Neutrophil (primary cell): Measurements from ENCODE around the gene TMEM242.

Source experiments
- H3K27ac ChIP-seq: fragments of 200-600 bp; sonication (generic); 2 replicates; pipeline ENCODE4 v1.5.1; 2016; ENCODE audit warnings: mild to moderate bottlenecking, moderate library complexity
- H3K27me3 ChIP-seq: fragments of 200-600 bp; sonication (generic); 2 replicates; pipeline ENCODE4 v1.6.0; 2016; ENCODE audit warnings: mild to moderate bottlenecking
- H3K36me3 ChIP-seq: fragments of 200-600 bp; sonication (generic); 2 replicates; pipeline ENCODE4 v1.5.1; 2017
- H3K4me1 ChIP-seq, 2 experiments: fragments of 200-600 bp in 1 of 2; sonication (generic) in 1 of 2; 1 replicate in 1 of 2; 2 replicates in 1 of 2; pipeline versions ENCODE4 v1.5.1 to v1.6.1; 2013 to 2016; ENCODE audit warnings: low read depth in 1 of 2, low read length in 1 of 2, mild to moderate bottlenecking in 1 of 2, moderate library complexity in 1 of 2; ENCODE audit not compliant: control insufficient read depth in 1 of 2, insufficient read depth in 1 of 2
- H3K4me3 ChIP-seq, 2 experiments: fragments of 200-600 bp in 1 of 2; sonication (generic) in 1 of 2; 1 replicate in 1 of 2; 2 replicates in 1 of 2; pipeline ENCODE4 v1.5.1; 2013 to 2016; ENCODE audit warnings: low read depth in 1 of 2, low read length in 1 of 2, mild to moderate bottlenecking in 1 of 2, moderate library complexity in 1 of 2
- H3K9me3 ChIP-seq: fragments of 200-600 bp; sonication (generic); 2 replicates; pipeline ENCODE4 v1.5.1; 2016
- CTCF ChIP-seq: fragments of 200-600 bp; sonication (generic); IDR thresholded peaks from 2 replicates; pipeline ENCODE4 v1.5.1; 2016; ENCODE audit warnings: antibody characterized with exemption

Gene TMEM242

GRCh38 chr6:157364705-157365104 lies 41.4 kb upstream of the TMEM242 start:
- no peaks in the 10 kb centered on the region for H3K4me1 ChIP-seq
- no peak overlapping the region for H3K27ac ChIP-seq
- H3K27me3 ChIP-seq = no peaks in the 10 kb centered on the region
- no peak overlapping the region for H3K4me3 ChIP-seq
- no peak for TF ChIP-seq CTCF
- no peaks in the 10 kb centered on the region for H3K36me3 ChIP-seq
- H3K9me3 ChIP-seq = no peaks in the 10 kb centered on the region

GRCh38 chr6:157361886-157362285 lies 38.6 kb upstream of the TMEM242 start:
- Histone ChIP-seq H3K4me3 (no peak overlapping the region), H3K9me3 (no peaks in the 10 kb centered on the region), H3K27me3 (no peaks in the 10 kb centered on the region), H3K27ac (no peak overlapping the region), H3K4me1 (no peaks in the 10 kb centered on the region), H3K36me3 (no peaks in the 10 kb centered on the region)
- TF ChIP-seq CTCF = no peak

DNA sequence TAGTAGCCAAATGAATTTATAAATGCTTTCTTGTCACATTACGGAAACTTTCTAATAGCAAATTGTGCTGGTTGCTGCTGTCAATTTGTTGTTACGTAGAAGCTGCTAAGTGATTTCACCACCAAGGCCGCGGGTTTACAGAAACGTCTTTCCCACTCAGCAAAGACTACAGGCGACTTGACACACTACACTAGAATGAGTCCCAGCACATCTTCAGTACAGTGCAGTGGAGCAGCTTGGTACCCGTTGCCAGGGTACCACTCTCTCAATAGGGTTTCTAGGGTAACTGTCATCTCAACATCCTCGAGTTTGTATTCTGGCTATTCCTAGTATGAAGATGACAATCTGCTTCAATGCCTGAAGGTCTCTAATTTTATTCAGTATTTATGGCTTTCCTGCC lies 35.0 kb upstream of the TMEM242 start:
- H3K36me3 ChIP-seq = no peaks in the 10 kb centered on the region
- H3K9me3 ChIP-seq = no peaks in the 10 kb centered on the region
- no peak overlapping the region for H3K4me3 ChIP-seq
- no peak overlapping the region for H3K27ac ChIP-seq
- no peaks in the 10 kb centered on the region for H3K4me1 ChIP-seq
- peaks cover 8% of the 10 kb centered on the region for H3K27me3 ChIP-seq
- no peak for TF ChIP-seq CTCF

GRCh38 chr6:157346373-157346772 lies 23.1 kb upstream of the TMEM242 start:
- no peaks in the 10 kb centered on the region for H3K4me1 ChIP-seq
- peaks cover 12% of the 10 kb centered on the region for H3K27me3 ChIP-seq
- no peak overlapping the region for H3K4me3 ChIP-seq
- TF ChIP-seq CTCF = no peak
- H3K9me3 ChIP-seq = no peaks in the 10 kb centered on the region
- H3K36me3 ChIP-seq = no peaks in the 10 kb centered on the region
- H3K27ac ChIP-seq = no peak overlapping the region

GRCh38 chr6:157343732-157344131 lies 20.4 kb upstream of the TMEM242 start:
- Histone ChIP-seq H3K4me1 (no peaks in the 10 kb centered on the region), H3K27ac (no peak overlapping the region), H3K9me3 (no peaks in the 10 kb centered on the region), H3K36me3 (no peaks in the 10 kb centered on the region), H3K27me3 (peaks cover 12% of the 10 kb centered on the region), H3K4me3 (no peak overlapping the region)
- TF ChIP-seq CTCF = no peak

DNA sequence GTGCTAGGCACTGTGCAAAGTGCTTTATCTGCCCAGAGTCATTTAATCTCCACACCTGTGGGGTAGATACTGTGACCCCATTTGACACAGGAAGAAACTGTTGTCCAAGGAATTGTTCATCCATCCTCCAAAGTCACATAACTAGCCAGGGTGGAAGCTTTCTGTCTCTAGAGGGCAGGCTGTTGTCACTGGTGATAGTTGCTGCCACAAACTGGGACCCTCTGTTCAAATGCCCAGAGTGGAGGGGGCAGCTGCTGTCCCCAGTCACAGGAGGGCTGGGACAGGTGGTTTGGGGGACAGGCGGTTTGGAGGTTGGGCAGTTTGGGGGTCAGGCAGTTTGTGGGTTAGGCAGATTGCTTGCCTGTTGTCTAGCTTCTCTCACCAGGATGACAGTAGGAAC lies 16.1 kb upstream of the TMEM242 start:
- H3K4me1 ChIP-seq = no peaks in the 10 kb centered on the region
- no peak overlapping the region for H3K4me3 ChIP-seq
- H3K27ac ChIP-seq = no peak overlapping the region
- H3K9me3 ChIP-seq = no peaks in the 10 kb centered on the region
- H3K36me3 ChIP-seq = no peaks in the 10 kb centered on the region
- peaks cover 4% of the 10 kb centered on the region for H3K27me3 ChIP-seq
- no peak for TF ChIP-seq CTCF
